NCI-H446 treated with DMSO at 0.1 percent for 48 hours (cell line): ENCODE data around the gene CA10.

Source experiments
- DNase-seq: peaks from one replicate; lab custom pipeline; 2025; lab: John Stamatoyannopoulos, UW

The CA10 gene

GRCh38 chr17:51724043-51724580 lies 434.4 kb downstream of the CA10 start:
- DNase-seq: no peak

GRCh38 chr17:51722994-51723393 lies 435.5 kb downstream of the CA10 start:
- DNase-seq: no peak

GRCh38 chr17:51721730-51722129 lies 436.8 kb downstream of the CA10 start:
- DNase-seq: no peak

- no peak for DNase-seq
These were observed 438.1 kb downstream of the CA10 start for GRCh38 chr17:51720439-51720838.

GRCh38 chr17:51718983-51719382 lies 439.5 kb downstream of the CA10 start:
- peak; percentile 38 for DNase-seq

GRCh38 chr17:51711581-51711980 lies 446.9 kb downstream of the CA10 start:
- DNase-seq: no peak

GRCh38 chr17:51710634-51710979 lies 447.9 kb downstream of the CA10 start:
- DNase-seq: no peak

GRCh38 chr17:51709694-51710633 lies 448.6 kb downstream of the CA10 start:
- no peak for DNase-seq

- no peak for DNase-seq
These were observed 451.3 kb downstream of the CA10 start for GRCh38 chr17:51707216-51707615.

GRCh38 chr17:51706093-51706492 lies 452.4 kb downstream of the CA10 start:
- DNase-seq: no peak

GRCh38 chr17:51703361-51704341 lies 454.9 kb downstream of the CA10 start:
- peak; percentile 63 for DNase-seq

GRCh38 chr17:51702963-51703360 lies 455.6 kb downstream of the CA10 start:
- DNase-seq: no peak

- no peak for DNase-seq
These were observed 457.0 kb downstream of the CA10 start for GRCh38 chr17:51701501-51701900.

GRCh38 chr17:51700011-51700760 lies 458.3 kb downstream of the CA10 start:
- DNase-seq: no peak

GRCh38 chr17:51699303-51699702 lies 459.2 kb downstream of the CA10 start:
- no peak for DNase-seq

GRCh38 chr17:51692917-51693316 lies 465.6 kb downstream of the CA10 start:
- DNase-seq: no peak

- no peak for DNase-seq
These were observed 470.6 kb downstream of the CA10 start for GRCh38 chr17:51687887-51688286.

GRCh38 chr17:51685287-51685909 lies 473.1 kb downstream of the CA10 start:
- no peak for DNase-seq

GRCh38 chr17:51684214-51684613 lies 474.3 kb downstream of the CA10 start:
- no peak for DNase-seq

- DNase-seq: no peak
These were observed 475.2 kb downstream of the CA10 start for GRCh38 chr17:51683291-51683690.

GRCh38 chr17:51682115-51682514 lies 476.4 kb downstream of the CA10 start:
- no peak for DNase-seq
